ENCODE data around the gene ACTN1. TPM values are rescaled to one million over a fixed set of nuclear protein-coding genes. Genes with fewer than 3 reads are reported as not detected.

ACTN1 gene
- polyA plus RNA-seq, 1 of the 3 experiments (the other 2 are of a cell fraction): 319 TPM

- no peaks in the 10 kb centered on the region for H3K27me3 ChIP-seq (ENCODE audit: insufficient read depth)
- 64% methylated on average over 11 of the region's 11 CpGs for whole genome bisulfite sequencing (ENCODE audit: low lambda C conversion rate)
- H3K9ac ChIP-seq: peak overlapping the region; percentile 40; the same call in 1 of the 2 replicates
- H2AFZ ChIP-seq (ENCODE audit: low read depth): no peak overlapping the region
- no peaks in the 10 kb centered on the region for H3K9me3 ChIP-seq
- ChIA-PET CTCF (interaction anchor here (1.2 to 5.4 kb wide), 11 partner anchors 11 to 190 kb away, joined by 3 to 29 read pairs (median 7); no protein-coding TSS in a partner anchor), POLR2A (interaction anchor here (0.9 to 1.2 kb wide), 3 partner anchors 13 to 109 kb away, joined by 3 read pairs; no protein-coding TSS in a partner anchor)
- peaks cover 98% of the 10 kb centered on the region for H3K79me2 ChIP-seq (ENCODE audit: insufficient read depth)
- TF ChIP-seq EP300 (IDR thresholded peaks at IDR 0.05; ENCODE audit: borderline replicate concordance in 1 of 2, low read depth in 1 of 2, low read length in 1 of 2) (no peak), REST (IDR thresholded peaks at IDR 0.05; ENCODE audit: low read depth, low read length) (no peak), RAD21 (IDR thresholded peaks at IDR 0.05; ENCODE audit: low read length) (no peak), CHD2 (IDR thresholded peaks at IDR 0.05; ENCODE audit: low read length, partially characterized antibody) (no peak), MXI1 (IDR thresholded peaks at IDR 0.05; ENCODE audit: low read depth, low read length) (no peak), EZH2phosphoT487 (IDR thresholded peaks at IDR 0.05; ENCODE audit: borderline replicate concordance, low read depth) (no peak)
- peak overlapping the region; percentile 72 for H3K4me2 ChIP-seq
- H3K27ac ChIP-seq (ENCODE audit: low read depth in 2 of 2, low read length in 1 of 2): peak overlapping the region; percentile 92 to 99
- no peaks in the 10 kb centered on the region for H3K9me2 ChIP-seq
- H3F3A ChIP-seq (replicated peaks; ENCODE audit: insufficient read depth): peaks cover 44% of the 10 kb centered on the region
- peaks cover 98% of the 10 kb centered on the region for H4K20me1 ChIP-seq (ENCODE audit: insufficient read depth)
- peaks cover 3 to 20% of the 10 kb centered on the region in 2 experiments for H3K36me3 ChIP-seq (replicated peaks in 1 of 2; ENCODE audit: control insufficient read depth in 1 of 2, insufficient read depth in 2 of 2, low read length in 1 of 2)
- H3K4me3 ChIP-seq (ENCODE audit: low read depth in 2 of 2, low read length in 1 of 2): no peak overlapping the region
- H3K4me1 ChIP-seq (ENCODE audit: control insufficient read depth in 1 of 2, insufficient read depth in 2 of 2, low read depth in 1 of 2, low read length in 1 of 2): peaks cover 66 to 84% of the 10 kb centered on the region in 2 experiments
- DNase-seq: no peak
Observed at GRCh38 chr14:68939181-68939892, 39.8 kb downstream of the ACTN1 start.

- peaks cover 60 to 76% of the 10 kb centered on the region in 2 experiments for H3K4me1 ChIP-seq (ENCODE audit: control insufficient read depth in 1 of 2, insufficient read depth in 2 of 2, low read depth in 1 of 2, low read length in 1 of 2)
- peak overlapping the region; percentile 72 for H3K4me2 ChIP-seq
- H3K27ac ChIP-seq (ENCODE audit: low read depth in 2 of 2, low read length in 1 of 2): peak overlapping the region; percentile 92 to 99
- no peaks in the 10 kb centered on the region for H3K27me3 ChIP-seq (ENCODE audit: insufficient read depth)
- no peak overlapping the region for H3K4me3 ChIP-seq (ENCODE audit: low read depth in 2 of 2, low read length in 1 of 2)
- peaks cover 98% of the 10 kb centered on the region for H3K79me2 ChIP-seq (ENCODE audit: insufficient read depth)
- H2AFZ ChIP-seq (ENCODE audit: low read depth): no peak overlapping the region
- peak; percentile 67 for DNase-seq
- no peaks in the 10 kb centered on the region for H3K9me3 ChIP-seq
- H4K20me1 ChIP-seq (ENCODE audit: insufficient read depth): peaks cover 98% of the 10 kb centered on the region
- no peaks in the 10 kb centered on the region for H3K9me2 ChIP-seq
- WGBS (ENCODE audit: low lambda C conversion rate): 29% methylated on average over 3 of the region's 4 CpGs
- CTCF ChIA-PET: interaction anchor here (0.7 to 5.4 kb wide), 18 partner anchors 9 to 191 kb away, joined by 3 to 29 read pairs (median 5); no protein-coding TSS in a partner anchor
- H3K9ac ChIP-seq: peak overlapping the region; percentile 40; the same call in 1 of the 2 replicates
- H3F3A ChIP-seq (replicated peaks; ENCODE audit: insufficient read depth): peaks cover 42% of the 10 kb centered on the region
- POLR2A ChIA-PET: interaction anchor here (0.9 to 1.1 kb wide), 4 partner anchors 15 to 169 kb away, joined by 3 to 5 read pairs (median 4); no protein-coding TSS in a partner anchor
- peaks cover 3 to 26% of the 10 kb centered on the region in 2 experiments for H3K36me3 ChIP-seq (replicated peaks in 1 of 2; ENCODE audit: control insufficient read depth in 1 of 2, insufficient read depth in 2 of 2, low read length in 1 of 2)
- TF ChIP-seq RXRA (IDR thresholded peaks at IDR 0.05; ENCODE audit: borderline replicate concordance, low read depth) (no peak), SIN3A (IDR thresholded peaks at IDR 0.05; ENCODE audit: borderline replicate concordance, low read depth, low read length) (no peak), FOXJ3 (CRISPR knock-in tag; IDR thresholded peaks at IDR 0.05) (no peak), RAD21 (IDR thresholded peaks at IDR 0.05; ENCODE audit: low read length) (no peak; the same call in none of the 2 replicates), EZH2phosphoT487 (IDR thresholded peaks at IDR 0.05; ENCODE audit: borderline replicate concordance, low read depth) (no peak), REST (IDR thresholded peaks at IDR 0.05; ENCODE audit: low read depth, low read length) (no peak), EP300 (IDR thresholded peaks at IDR 0.05; ENCODE audit: borderline replicate concordance in 1 of 2, low read depth in 1 of 2, low read length in 1 of 2) (peak in 1 of 2 experiments; percentile 82; a peak in 2 of 4 replicates), MXI1 (IDR thresholded peaks at IDR 0.05; ENCODE audit: low read depth, low read length) (no peak; the same call in 1 of the 2 replicates), FOSL2 (IDR thresholded peaks at IDR 0.05; ENCODE audit: borderline replicate concordance, low read depth) (no peak), TAF1 (IDR thresholded peaks at IDR 0.05; ENCODE audit: borderline replicate concordance, low read depth, low read length) (no peak), PBX3 (IDR thresholded peaks at IDR 0.05) (0 out of 2 replicates have a peak, but pooled peaks have one; percentile 49)
Observed at GRCh38 chr14:68938271-68939150, 40.6 kb downstream of the ACTN1 start.
